Adipocyte (in vitro differentiated cells): ENCODE measurements around the gene PLA2G1B.

Experiments used
- DNase-seq: peaks from one replicate; pipeline ENCODE4 v3.0.0-alpha.2; 2015; ENCODE audit warnings: low read depth
- H3K27me3 ChIP-seq: replicated peaks from 2 replicates; pipeline ENCODE4 v1.7.0; 2013; ENCODE audit warnings: mild to moderate bottlenecking, low read length, moderate library complexity; ENCODE audit not compliant: control insufficient read depth, insufficient read depth
- H3K36me3 ChIP-seq: 2 replicates; pipeline ENCODE4 v1.7.0; 2013; ENCODE audit warnings: low read length, mild to moderate bottlenecking, moderate library complexity; ENCODE audit not compliant: control insufficient read depth, insufficient read depth, severe bottlenecking
- H3K4me1 ChIP-seq: 2 replicates; pipeline ENCODE4 v1.7.0; 2013; ENCODE audit warnings: mild to moderate bottlenecking, low read length, moderate library complexity; ENCODE audit not compliant: control insufficient read depth, insufficient read depth
- H3K4me3 ChIP-seq: 2 replicates; pipeline ENCODE4 v1.7.0; 2013; ENCODE audit warnings: mild to moderate bottlenecking, low read length, moderate library complexity
- H3K9ac ChIP-seq: 2 replicates; pipeline ENCODE4 v1.7.0; 2013; ENCODE audit warnings: mild to moderate bottlenecking, low read length, moderate library complexity
- H3K9me3 ChIP-seq: 2 replicates; pipeline ENCODE4 v1.7.0; 2013; ENCODE audit warnings: mild to moderate bottlenecking, low read length, moderate library complexity; ENCODE audit not compliant: control insufficient read depth

The PLA2G1B gene

GRCh38 chr12:120286768-120287490 is 40.6 kb downstream of the PLA2G1B start:
- Histone ChIP-seq H3K36me3 (no peaks in the 10 kb centered on the region), H3K4me1 (peaks cover 12% of the 10 kb centered on the region), H3K27me3 (no peaks in the 10 kb centered on the region), H3K9me3 (no peaks in the 10 kb centered on the region), H3K9ac (no peak overlapping the region), H3K4me3 (no peak overlapping the region)
- DNase-seq: peak; percentile 15

GRCh38 chr12:120284381-120284780 is 43.2 kb downstream of the PLA2G1B start:
- DNase-seq: no peak
- Histone ChIP-seq H3K36me3 (no peaks in the 10 kb centered on the region), H3K4me1 (peaks cover 5% of the 10 kb centered on the region), H3K27me3 (no peaks in the 10 kb centered on the region), H3K9me3 (no peaks in the 10 kb centered on the region), H3K4me3 (no peak overlapping the region), H3K9ac (no peak overlapping the region)

- H3K4me1 ChIP-seq: peaks cover 5% of the 10 kb centered on the region
- H3K4me3 ChIP-seq: no peak overlapping the region
- no peaks in the 10 kb centered on the region for H3K9me3 ChIP-seq
- no peaks in the 10 kb centered on the region for H3K27me3 ChIP-seq
- DNase-seq: no peak
- no peak overlapping the region for H3K9ac ChIP-seq
- no peaks in the 10 kb centered on the region for H3K36me3 ChIP-seq
Measured at GRCh38 chr12:120283318-120283717, 44.3 kb downstream of the PLA2G1B start.

- H3K9me3 ChIP-seq: no peaks in the 10 kb centered on the region
- no peaks in the 10 kb centered on the region for H3K27me3 ChIP-seq
- H3K36me3 ChIP-seq: no peaks in the 10 kb centered on the region
- no peak overlapping the region for H3K4me3 ChIP-seq
- peaks cover 3% of the 10 kb centered on the region for H3K4me1 ChIP-seq
- no peak for DNase-seq
- H3K9ac ChIP-seq: no peak overlapping the region
Measured at GRCh38 chr12:120278137-120279069, 49.2 kb downstream of the PLA2G1B start.

GRCh38 chr12:120276734-120277133 is 50.8 kb downstream of the PLA2G1B start:
- H3K4me3 ChIP-seq: no peak overlapping the region
- no peaks in the 10 kb centered on the region for H3K9me3 ChIP-seq
- no peaks in the 10 kb centered on the region for H3K36me3 ChIP-seq
- DNase-seq: peak; percentile 33
- peaks cover 3% of the 10 kb centered on the region for H3K4me1 ChIP-seq
- no peak overlapping the region for H3K9ac ChIP-seq
- H3K27me3 ChIP-seq: no peaks in the 10 kb centered on the region
